Body of pancreas (tissue), 4 donors: ENCODE measurements around the gene ZNF541. TPM values are rescaled to one million over a fixed set of nuclear protein-coding genes. Genes with fewer than 3 reads are reported as not detected.
"Not testable (repeated sequence)": the region's sequence is repeated elsewhere in the genome, so short reads cannot be mapped to it uniquely, and the experiment has no call there.

Source experiments
- ATAC-seq: fragments of 150-250 bp; one replicate; pipeline ENCODE4 v1.9.1; 2016
- DNase-seq, 4 donors: peaks; one replicate each; pipeline ENCODE4 v3.0.0-alpha.2; 2019
- H3K27ac ChIP-seq, 4 donors: fragments of 200-600 bp; sonication (generic); 1 replicate in 3 of 4; 2 replicates in 1 of 4; pipeline versions ENCODE4 v1.5.1 to v1.6.1; 2016 to 2019; ENCODE audit warnings: mild to moderate bottlenecking in 1 of 4, mixed read lengths in 1 of 4, moderate library complexity in 1 of 4
- H3K27me3 ChIP-seq, 2 donors: fragments of 200-600 bp; sonication (generic); one replicate each; pipeline ENCODE4 v1.6.0; 2016; ENCODE audit warnings: mild to moderate bottlenecking in 1 of 2
- H3K36me3 ChIP-seq, 2 donors: fragments of 200-600 bp; sonication (generic); replicated peaks in 1 of 2; 2 replicates each; pipeline ENCODE4 v1.5.1; 2016; ENCODE audit warnings: low read depth in 2 of 2; ENCODE audit not compliant: insufficient read depth in 1 of 2
- H3K4me1 ChIP-seq: fragments of 200-600 bp; sonication (generic); one replicate; pipeline ENCODE4 v1.6.0; 2016
- H3K4me3 ChIP-seq, 2 donors: fragments of 200-600 bp; sonication (generic); 1 replicate in 1 of 2; 2 replicates in 1 of 2; pipeline ENCODE4 v1.5.1; 2016 to 2019
- H3K9me3 ChIP-seq, 3 donors: fragments of 200-600 bp; sonication (generic); 1 replicate in 2 of 3; 2 replicates in 1 of 3; pipeline ENCODE4 v1.5.1; 2016
- CTCF ChIP-seq, 7 experiments: fragments of 450-650 bp in 4 of 7; fragments of 200-600 bp in 3 of 7; sonication (generic) in 3 of 7; IDR thresholded peaks; one replicate each; pipeline ENCODE4 v1.5.1; 2016 to 2019; ENCODE audit warnings: antibody characterized with exemption in 7 of 7
- POLR2A ChIP-seq, 3 donors: fragments of 450-650 bp; IDR thresholded peaks; one replicate each; pipeline ENCODE4 v1.6.1; 2016; ENCODE audit warnings: antibody characterized with exemption in 3 of 3, mild to moderate bottlenecking in 2 of 3
- WGBS, 2 donors: methylation state at CpG; one replicate each; pipeline ENCODE4 v1.1.5; 2017; 5-methylcytosine and 5-hydroxymethylcytosine counted together
- intact Hi-C: fragments of 100-400 bp; cut with DNase I; formaldehyde crosslinking; loops from one replicate; pipeline ENCODE4 v1.15.1; 2023
- total RNA-seq, 2 donors: library from RNA; depleted of rRNA; stranded (reverse); fragments of >200 nt; gene quantifications; one replicate each; pipeline ENCODE4 v1.1.0, GENCODE V29; 2016

The ZNF541 gene
- total RNA-seq, 2 donors from 2014 or later = under 0.01 TPM; not detected in 1

GRCh38 chr19:47587295-47587694 is 14.3 kb upstream of the ZNF541 start:
- H3K36me3 ChIP-seq = no peaks in the 10 kb centered on the region
- no peaks in the 10 kb centered on the region for H3K4me1 ChIP-seq
- DNase-seq = no peak
- TF ChIP-seq CTCF (IDR thresholded peaks at IDR 0.05) (no peak), POLR2A (IDR thresholded peaks at IDR 0.05) (no peak)
- H3K27me3 ChIP-seq = no peaks in the 10 kb centered on the region
- intact Hi-C loops = no loop called here
- no peak overlapping the region for H3K27ac ChIP-seq
- 85 to 87% methylated on average over 4 of the region's 4 CpGs for WGBS, 2 donors
- H3K9me3 ChIP-seq = no peaks in the 10 kb centered on the region
- ATAC-seq = no peak
- H3K4me3 ChIP-seq = no peak overlapping the region

- H3K4me3 ChIP-seq, H3K9me3 ChIP-seq, ATAC-seq, H3K36me3 ChIP-seq, H3K4me1 ChIP-seq, DNase-seq, H3K27me3 ChIP-seq, intact Hi-C loops, H3K27ac ChIP-seq: not testable (repeated sequence)
- 90 to 91% methylated on average over 1 of the region's 1 CpG for WGBS, 2 donors
Observed at GRCh38 chr19:47583161-47583560, 10.2 kb upstream of the ZNF541 start.

GRCh38 chr19:47582320-47582909 is 9.5 kb upstream of the ZNF541 start:
- no peak overlapping the region for H3K4me3 ChIP-seq
- H3K9me3 ChIP-seq = no peaks in the 10 kb centered on the region
- ATAC-seq (no peak), DNase-seq (no peak)
- TF ChIP-seq CTCF (IDR thresholded peaks at IDR 0.05) = no peak
- no peak for TF ChIP-seq POLR2A (IDR thresholded peaks at IDR 0.05)
- intact Hi-C loops = no loop called here
- H3K36me3 ChIP-seq = no peaks in the 10 kb centered on the region
- no peak overlapping the region for H3K27ac ChIP-seq
- H3K27me3 ChIP-seq = no peaks in the 10 kb centered on the region
- WGBS, 2 donors = 33 to 38% methylated on average over 6 of the region's 6 CpGs
- H3K4me1 ChIP-seq = no peaks in the 10 kb centered on the region

GRCh38 chr19:47581605-47582319 is 8.8 kb upstream of the ZNF541 start:
- intact Hi-C loops = no loop called here
- DNase-seq (no peak), ATAC-seq (no peak)
- Histone ChIP-seq H3K4me3 (no peak overlapping the region), H3K27me3 (no peaks in the 10 kb centered on the region), H3K27ac (no peak overlapping the region), H3K36me3 (no peaks in the 10 kb centered on the region), H3K9me3 (no peaks in the 10 kb centered on the region), H3K4me1 (no peaks in the 10 kb centered on the region)
- WGBS, 2 donors = 47 to 49% methylated on average over 6 of the region's 6 CpGs
- TF ChIP-seq CTCF (IDR thresholded peaks at IDR 0.05) (no peak), POLR2A (IDR thresholded peaks at IDR 0.05) (no peak)

GRCh38 chr19:47580397-47580796 is 7.4 kb upstream of the ZNF541 start:
- Histone ChIP-seq H3K4me1 (no peaks in the 10 kb centered on the region), H3K27ac (no peak overlapping the region), H3K36me3 (no peaks in the 10 kb centered on the region), H3K4me3 (no peak overlapping the region), H3K27me3 (no peaks in the 10 kb centered on the region), H3K9me3 (no peaks in the 10 kb centered on the region)
- 65 to 81% methylated on average over 3 of the region's 3 CpGs for WGBS, 2 donors
- intact Hi-C loops = no loop called here
- TF ChIP-seq CTCF (IDR thresholded peaks at IDR 0.05) (no peak), POLR2A (IDR thresholded peaks at IDR 0.05) (no peak)
- ATAC-seq = no peak
- no peak for DNase-seq
